GM18511 (cell line): ENCODE results near the gene ERH.
"Not testable (repeated sequence)": the region's sequence is repeated elsewhere in the genome, so short reads cannot be mapped to it uniquely, and the experiment has no call there.

Experiments
- ATAC-seq: cut with Tn5 transposase; IDR thresholded peaks from one replicate; pipeline ENCODE4 v1.9.1; 2021; ENCODE audit warnings: mild to moderate bottlenecking, moderate library complexity; ENCODE audit not compliant: unreplicated experiment

Gene ERH

GRCh38 chr14:69398818-69399210 is 715 bp upstream of the ERH start:
- peak; percentile 25 for ATAC-seq

- no peak for ATAC-seq
Observed at GRCh38 chr14:69395929-69396328, 2.2 kb downstream of the ERH start.

GRCh38 chr14:69392481-69392880 is 5.6 kb downstream of the ERH start:
- ATAC-seq = peak; percentile 49

GRCh38 chr14:69391400-69391799 is 6.7 kb downstream of the ERH start:
- not testable (repeated sequence) for ATAC-seq

- ATAC-seq = no peak
Observed at GRCh38 chr14:69387311-69387710, 10.8 kb downstream of the ERH start.

GRCh38 chr14:69378274-69378673 is 19.8 kb downstream of the ERH start:
- no peak for ATAC-seq

GRCh38 chr14:69376439-69376838 is 21.7 kb downstream of the ERH start:
- no peak for ATAC-seq

- ATAC-seq = no peak
Observed at GRCh38 chr14:69375722-69376121, 22.4 kb downstream of the ERH start.

GRCh38 chr14:69375182-69375581 is 22.9 kb downstream of the ERH start:
- ATAC-seq = no peak

- ATAC-seq = no peak
Observed at GRCh38 chr14:69374235-69374634, 23.9 kb downstream of the ERH start.

GRCh38 chr14:69373104-69373503 is 25.0 kb downstream of the ERH start:
- ATAC-seq = no peak

- ATAC-seq = no peak
Observed at GRCh38 chr14:69372146-69372545, 26.0 kb downstream of the ERH start.

- no peak for ATAC-seq
Observed at GRCh38 chr14:69370061-69370460, 28.0 kb downstream of the ERH start.

GRCh38 chr14:69368381-69368780 is 29.7 kb downstream of the ERH start:
- no peak for ATAC-seq

- ATAC-seq = no peak
Observed at GRCh38 chr14:69366761-69367160, 31.3 kb downstream of the ERH start.

GRCh38 chr14:69366069-69366468 is 32.0 kb downstream of the ERH start:
- ATAC-seq = no peak

GRCh38 chr14:69364378-69364777 is 33.7 kb downstream of the ERH start:
- ATAC-seq = no peak

GRCh38 chr14:69363964-69364363 is 34.1 kb downstream of the ERH start:
- ATAC-seq = no peak

GRCh38 chr14:69363055-69363454 is 35.0 kb downstream of the ERH start:
- no peak for ATAC-seq

GRCh38 chr14:69360438-69361108 is 37.5 kb downstream of the ERH start:
- peak; percentile 54 for ATAC-seq

- no peak for ATAC-seq
Observed at GRCh38 chr14:69358966-69359365, 39.1 kb downstream of the ERH start.

GRCh38 chr14:69358233-69358963 is 39.7 kb downstream of the ERH start:
- peak; percentile 33 for ATAC-seq
